GM21381 (cell line): ENCODE results near the gene FNBP1.

Experiments used
- ATAC-seq: cut with Tn5 transposase; IDR thresholded peaks from one replicate; pipeline ENCODE4 v1.9.1; 2021; ENCODE audit warnings: mild to moderate bottlenecking, moderate library complexity; ENCODE audit not compliant: unreplicated experiment

The FNBP1 gene

DNA sequence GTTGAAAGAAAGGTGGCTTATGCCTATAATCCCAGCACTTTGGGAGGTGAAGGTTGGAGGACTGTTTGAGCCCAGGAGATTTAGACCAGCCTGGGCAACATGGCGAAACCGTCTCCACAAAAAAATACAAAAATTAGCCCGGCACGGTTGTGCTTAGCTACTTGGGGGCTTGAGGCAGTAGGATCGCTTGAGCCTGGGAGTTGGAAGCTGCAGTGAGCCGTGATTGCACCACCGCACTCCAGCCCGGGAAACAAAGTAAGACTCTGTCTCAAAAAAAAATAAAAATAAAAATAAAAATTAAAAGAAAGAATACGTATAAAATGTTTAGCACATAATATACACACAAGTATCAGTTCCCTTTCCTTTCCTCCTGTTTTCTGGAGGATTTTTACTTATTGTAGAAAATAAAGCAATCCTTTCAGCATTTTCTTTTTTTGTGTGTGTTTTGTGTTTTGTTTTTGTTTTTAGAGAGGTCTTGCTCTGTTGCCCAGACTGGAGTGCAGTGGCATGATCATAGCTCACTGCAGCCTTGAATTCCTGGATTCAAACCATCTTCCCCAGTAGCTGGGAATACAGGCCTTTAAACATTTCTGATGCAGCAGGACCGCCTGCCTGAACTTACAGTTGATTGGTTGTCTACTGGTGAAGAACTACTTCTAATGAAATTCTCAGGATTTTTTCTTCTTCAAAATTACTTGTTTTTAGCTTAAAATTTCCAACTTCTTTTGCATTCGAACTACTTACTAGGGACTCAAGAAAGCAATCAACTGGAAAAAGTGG is 6.6 kb upstream of the FNBP1 start:
- no peak for ATAC-seq

DNA sequence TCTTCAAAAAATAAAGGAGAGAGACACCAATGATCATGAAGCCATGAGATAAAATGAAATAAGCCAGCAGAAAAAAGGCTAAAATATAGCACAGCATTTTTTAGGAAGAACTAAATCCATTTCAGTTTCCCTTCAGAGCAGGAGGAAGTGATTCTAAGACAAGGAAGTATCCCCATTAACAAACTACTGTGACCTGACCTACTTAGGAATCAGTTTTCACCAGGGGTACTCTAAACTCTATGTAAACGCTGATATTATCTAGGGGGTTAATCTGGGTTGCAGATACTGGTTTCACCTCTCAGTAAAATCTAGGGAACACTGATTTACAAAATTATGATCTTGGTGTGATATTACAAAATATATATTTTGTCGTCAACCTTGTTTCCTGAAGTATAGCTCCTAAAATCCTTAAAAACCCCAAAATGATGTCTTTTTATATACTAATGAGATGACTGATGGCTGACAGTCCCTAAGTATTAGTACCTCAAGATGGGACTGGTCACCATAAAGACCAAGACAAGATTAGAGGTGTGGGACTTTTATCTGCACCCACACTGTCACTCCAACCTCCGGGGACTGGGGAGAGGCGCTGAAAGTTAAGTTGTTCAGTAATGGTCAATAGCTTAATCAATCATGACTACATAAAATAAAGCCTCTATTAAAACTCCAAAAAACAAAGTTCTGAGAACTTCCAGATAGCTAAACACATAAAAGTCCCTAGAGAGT is 2.9 kb upstream of the FNBP1 start:
- ATAC-seq, result no peak

DNA sequence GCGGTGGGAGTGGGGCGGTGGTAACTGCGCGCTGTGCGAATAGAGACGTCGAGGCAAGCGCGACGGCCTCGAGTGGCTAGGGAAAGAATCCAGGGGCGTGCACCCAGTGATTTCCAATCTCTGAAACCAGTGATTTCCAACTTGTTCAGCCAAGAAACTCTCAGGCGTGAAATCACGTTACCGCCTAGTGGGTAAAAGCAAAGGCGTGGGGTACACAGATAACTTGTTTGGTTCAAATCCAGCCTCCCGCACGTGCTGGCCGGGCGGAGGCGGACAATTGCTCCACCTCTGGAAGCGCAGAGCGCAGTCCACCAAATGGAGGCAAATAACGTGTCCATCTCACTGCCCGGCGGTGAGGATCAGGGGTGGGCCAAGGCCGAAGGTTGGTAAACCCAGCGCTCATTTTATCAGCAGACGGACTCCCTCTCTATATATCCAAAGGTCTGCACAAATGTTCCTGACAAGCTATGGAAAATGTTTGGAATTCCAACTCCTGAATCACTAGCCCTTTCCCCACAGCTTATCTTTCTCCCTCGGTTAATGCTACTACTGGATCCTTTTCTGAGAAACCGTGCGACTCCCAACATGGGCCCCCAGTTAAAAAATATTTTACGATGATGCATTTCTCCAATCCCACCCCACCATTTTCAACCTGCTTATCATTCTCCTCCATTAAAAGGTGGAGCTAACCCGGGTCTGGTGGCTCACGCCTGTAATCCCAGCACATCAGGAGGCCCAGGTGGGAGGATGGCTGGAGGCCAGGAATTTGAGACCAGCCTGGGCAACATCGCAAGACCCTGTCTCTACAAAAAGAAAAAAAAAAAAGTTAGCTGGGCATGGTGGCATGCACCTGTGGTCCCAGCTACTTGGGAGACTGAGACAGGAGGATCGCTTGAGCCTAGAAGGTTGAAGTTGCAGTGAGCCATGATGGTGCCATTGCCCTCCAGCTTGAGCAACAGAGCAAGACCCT is 950 bp upstream of the FNBP1 start:
- no peak for ATAC-seq

DNA sequence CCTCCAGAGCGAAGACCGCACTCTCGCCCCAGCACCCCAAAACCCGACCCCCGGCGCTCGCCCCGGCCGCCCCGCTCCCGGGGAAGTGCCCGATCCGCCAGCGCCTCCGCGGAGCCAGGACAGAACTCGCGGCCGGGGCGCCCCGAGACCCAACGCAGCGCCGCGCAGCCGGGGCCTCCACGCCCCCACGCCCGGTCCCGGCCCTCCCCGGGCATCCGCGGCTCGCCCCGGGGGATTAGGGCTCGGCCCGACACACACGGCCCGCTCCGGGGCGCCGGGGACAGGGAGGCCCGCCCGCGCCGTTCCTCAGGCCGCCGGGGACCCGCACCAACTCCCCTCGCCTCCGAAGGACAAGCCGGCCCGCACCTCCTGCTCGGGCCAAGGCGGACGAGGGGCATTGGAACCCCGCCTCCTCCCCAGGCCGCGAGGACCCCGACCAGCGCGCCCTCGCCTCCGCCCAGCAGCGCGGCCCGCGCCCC is 544 bp downstream of the FNBP1 start:
- ATAC-seq, result peak; percentile 5

DNA sequence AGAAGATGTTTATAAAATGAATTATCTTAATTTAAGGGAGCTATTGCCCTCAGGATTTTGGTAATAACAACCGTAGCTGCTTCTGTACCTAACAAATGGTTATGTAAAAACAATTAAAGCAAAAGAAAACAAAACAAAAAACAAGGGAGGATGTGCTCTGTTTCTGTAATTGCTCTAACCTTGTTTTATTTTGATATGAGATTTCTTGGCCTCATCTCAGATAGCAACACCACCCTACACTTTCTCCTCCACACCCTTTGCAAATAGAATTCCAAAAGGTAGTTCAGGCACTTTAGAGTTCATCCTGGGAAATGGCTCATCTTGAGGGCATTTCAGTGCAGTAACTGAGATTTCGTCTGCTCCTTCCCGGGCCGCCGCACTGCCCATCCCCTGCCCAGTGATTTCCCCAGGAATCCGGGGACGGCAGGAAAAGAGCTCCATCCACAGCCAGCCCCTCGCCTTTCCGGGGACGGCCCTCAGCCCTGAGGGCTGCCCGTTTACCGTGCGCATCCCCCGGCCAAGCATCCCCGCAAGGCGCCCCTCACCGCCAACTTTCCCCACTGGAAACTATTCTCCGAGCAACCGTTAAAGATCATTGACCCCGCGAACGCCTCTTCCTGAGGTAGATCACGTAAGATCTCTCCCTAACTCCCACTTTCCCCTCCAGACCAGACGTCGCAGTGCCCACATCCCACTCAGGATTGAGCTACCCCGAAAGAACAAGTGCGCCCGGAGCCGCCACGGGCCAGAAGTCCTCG is 1.2 kb downstream of the FNBP1 start:
- ATAC-seq, result no peak

DNA sequence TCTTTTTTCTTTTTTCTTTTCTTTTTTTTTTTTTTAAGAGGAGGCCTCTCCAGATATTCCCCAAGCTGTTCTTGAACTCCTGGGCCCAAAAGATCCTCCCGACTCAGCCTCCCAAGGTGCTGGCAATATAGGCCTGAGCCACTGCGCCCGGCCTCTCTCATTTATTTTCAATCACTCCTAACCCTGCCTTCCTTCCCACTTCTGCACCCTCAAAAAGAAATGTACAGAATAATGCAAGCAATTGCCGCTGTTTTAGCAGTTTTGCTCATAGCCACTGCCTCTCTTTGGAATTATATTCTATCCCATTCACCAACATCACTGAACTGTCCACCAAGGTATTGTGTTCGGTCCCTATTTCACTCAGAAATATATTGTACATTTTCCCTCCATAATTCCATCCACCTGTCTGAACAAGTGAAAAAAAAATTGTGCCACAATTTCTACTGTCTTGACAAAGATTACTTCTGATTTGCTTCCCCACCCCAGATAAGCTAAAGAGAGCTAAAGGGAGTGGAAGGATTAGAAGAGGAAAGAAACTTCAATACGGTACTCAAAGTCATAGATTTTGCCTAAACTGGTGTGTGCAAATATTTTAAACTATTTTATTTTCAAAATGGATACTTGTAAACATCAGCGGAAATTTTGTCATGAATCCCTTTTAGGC is 1.9 kb downstream of the FNBP1 start:
- no peak for ATAC-seq

DNA sequence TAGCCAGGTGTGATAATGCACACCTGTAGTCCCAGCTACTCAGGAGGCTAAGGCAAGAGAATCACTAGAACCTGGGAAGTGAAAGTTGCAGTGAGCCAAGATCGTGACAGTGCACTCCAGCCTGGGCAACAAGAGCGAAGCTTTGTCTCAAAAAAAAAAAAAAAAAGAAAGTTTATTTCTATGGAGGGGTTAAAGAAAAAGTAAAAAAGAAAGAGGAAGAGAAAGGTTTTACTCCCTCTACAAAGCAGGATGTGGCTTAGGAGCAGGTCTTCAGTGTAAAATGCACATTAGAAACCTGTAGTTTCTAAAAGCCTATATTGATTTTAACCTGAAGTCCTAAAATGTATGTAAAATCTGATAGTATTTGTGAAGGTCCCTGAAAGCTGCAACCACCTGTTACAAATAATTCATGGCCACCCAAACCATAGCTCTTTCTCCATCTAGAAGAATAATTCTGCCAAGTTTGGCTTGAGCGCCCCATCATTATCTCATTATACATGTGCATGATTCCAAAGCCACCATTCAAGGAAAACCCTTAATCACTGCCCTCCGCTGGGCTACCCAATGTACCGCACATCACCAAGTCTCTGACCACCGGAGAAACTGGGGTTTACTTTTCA is 3.4 kb downstream of the FNBP1 start:
- peak; percentile 32 for ATAC-seq

DNA sequence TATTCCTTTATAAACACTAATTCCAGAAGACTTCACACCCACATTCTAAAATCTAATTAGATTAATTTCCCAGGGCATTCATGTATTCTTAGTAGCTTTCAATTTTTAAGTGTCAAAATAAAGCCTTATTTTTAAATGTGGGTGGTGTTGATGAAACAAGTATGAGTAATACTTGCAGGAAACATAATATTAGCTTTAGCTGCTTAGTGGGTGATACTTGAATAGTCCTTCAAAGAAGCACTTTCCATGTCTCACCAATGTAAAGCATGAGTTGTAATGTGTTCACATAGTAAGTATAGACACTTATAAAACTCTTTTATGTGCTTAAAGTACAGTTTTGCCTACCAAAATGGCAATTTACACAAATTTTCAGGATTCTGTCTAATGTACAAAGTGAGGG is 6.9 kb downstream of the FNBP1 start:
- no peak for ATAC-seq

DNA sequence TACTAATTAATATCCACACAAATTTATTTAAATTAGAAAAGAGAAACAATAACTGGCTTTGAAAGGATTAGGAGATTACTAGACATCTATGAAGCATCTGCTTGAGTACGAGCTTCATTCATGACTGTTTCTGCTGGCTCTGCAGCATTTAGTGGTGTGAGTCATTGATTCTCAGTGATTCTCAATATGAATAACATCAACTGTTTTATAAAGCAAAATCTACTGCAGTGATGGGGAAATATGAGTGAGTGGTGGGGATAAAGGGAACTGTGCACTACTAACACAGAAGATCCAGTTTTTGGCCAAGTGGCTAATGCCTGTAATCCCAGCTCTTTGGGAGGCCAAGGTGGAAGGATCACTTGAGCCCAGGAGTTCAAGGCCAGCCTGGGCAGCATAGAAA is 8.4 kb downstream of the FNBP1 start:
- no peak for ATAC-seq

DNA sequence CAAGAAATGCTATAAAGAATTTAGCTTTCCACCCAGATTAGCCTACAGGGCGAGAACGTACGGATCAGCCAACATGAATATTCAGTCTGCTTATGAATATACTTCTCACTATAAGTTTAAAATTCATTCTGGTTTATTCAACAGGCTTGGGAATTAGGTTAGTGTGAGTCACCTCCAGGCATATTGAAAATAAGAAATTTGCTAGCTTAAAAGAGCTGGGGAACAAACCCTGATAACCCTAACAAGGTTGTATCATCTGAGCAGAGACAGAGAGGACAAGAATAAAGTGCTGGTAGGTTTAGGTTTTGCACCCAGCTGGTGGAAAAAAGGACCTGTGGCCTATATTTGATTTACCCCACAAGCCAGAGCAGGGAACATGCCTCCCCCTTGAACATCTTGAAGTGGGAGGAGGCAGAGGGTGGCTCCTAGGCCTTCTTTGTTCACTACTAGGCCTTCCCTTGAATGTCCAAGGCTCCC is 12.3 kb downstream of the FNBP1 start:
- ATAC-seq, result no peak

DNA sequence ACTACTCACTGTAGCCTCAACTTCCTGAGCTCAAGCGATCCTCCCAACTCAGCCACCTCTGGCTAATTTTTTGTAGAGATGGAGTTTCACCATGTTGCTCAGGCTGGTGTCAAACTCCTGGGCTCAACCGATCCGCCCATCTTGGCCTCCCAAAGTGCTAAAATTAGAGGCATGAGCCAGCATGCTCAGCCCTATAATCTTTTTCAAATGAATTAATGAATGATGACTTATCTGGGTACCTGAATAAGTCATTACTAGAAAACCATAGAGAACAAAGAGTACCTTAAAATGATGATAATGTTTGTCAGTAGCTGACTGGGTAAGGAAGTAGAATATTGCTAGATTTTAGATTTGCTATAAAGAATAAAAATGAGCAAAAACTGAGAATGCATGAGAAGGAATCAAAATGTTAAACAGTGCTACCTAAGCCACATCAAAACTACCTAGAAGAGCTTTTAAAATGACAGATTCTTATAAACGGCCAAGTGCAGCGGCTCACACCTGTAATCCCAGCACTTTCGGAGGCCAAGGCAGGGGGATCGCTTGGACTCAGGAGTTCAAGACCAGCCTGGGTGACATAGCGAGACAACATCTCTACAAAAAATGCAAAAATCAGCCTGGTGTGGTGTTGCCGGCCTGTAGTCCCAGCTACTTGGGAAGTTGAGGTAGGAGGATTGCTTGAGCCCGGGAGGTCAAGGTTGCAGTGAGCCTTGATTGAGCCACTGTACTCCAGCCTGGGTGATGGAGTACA is 13.6 kb downstream of the FNBP1 start:
- no peak for ATAC-seq

DNA sequence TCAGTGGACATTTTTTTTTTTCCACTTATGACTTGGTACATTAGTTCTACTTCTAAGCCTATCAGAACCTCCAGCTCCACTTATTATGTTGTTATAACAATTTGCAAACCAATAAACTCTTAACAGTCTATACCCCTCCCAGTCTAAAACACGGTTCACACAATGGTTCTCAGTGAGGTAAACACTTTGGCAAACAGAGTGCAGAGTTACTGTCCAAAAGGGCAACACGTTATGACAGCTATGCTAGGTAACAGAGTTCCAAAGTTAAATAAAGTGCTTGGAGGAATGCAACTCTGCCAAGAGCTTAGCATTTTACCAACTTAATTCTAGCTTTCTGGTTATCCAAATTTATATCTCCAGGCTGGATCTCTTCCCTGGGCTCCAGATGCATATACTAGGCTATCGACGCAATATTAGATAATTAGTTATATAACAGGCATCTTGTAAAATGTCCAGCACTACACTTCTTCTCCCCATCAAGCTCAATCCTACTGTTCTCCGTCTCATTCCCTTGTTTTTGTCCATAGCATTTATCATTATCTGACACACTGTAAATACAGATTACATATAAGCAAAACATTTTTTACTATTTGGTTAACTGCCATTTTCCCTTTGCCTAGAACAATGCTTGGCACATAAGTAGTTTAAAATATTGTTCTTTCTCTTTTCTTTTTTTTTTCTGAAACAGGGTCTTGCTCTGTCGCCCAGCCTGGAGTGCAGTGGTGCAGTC is 14.3 kb downstream of the FNBP1 start:
- ATAC-seq, result no peak

DNA sequence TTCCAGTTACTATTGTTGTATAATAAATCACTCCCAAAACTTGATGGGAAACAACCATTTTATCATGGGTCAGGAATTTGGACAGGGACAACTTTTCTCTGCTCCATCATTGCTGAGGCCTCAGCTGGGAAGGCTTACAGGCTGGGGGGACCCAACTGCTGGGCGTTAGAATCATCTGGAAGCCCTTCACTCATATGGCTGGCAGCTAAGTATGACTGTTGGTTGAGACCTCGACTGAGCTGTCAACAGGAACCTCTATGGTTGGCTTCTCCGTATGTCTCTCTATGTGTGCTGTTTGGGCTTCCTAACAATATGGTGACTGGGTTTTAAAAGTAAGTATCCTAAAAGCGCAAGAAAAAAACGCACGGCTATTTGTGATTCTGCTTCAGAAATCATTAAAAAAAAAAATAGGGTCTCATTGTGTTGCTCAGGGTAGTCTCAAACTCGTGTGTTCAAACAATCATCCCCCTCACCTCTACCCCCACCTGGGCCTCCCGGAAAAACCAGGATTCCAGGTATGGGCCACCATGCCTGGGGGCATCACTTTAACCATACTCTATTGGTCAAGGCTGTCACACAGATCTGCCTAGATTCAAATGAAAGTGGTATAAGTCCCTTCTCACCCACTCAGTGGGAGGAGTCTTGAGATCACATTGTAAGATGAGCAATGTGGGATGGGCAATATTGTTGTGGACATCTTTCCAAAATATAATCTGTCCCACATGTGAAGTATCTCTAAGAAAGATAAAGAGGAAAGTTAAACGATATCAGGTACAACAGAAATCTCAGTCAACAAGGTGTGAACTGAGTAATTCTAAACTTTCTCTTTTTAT is 15.2 kb downstream of the FNBP1 start:
- ATAC-seq, result no peak

DNA sequence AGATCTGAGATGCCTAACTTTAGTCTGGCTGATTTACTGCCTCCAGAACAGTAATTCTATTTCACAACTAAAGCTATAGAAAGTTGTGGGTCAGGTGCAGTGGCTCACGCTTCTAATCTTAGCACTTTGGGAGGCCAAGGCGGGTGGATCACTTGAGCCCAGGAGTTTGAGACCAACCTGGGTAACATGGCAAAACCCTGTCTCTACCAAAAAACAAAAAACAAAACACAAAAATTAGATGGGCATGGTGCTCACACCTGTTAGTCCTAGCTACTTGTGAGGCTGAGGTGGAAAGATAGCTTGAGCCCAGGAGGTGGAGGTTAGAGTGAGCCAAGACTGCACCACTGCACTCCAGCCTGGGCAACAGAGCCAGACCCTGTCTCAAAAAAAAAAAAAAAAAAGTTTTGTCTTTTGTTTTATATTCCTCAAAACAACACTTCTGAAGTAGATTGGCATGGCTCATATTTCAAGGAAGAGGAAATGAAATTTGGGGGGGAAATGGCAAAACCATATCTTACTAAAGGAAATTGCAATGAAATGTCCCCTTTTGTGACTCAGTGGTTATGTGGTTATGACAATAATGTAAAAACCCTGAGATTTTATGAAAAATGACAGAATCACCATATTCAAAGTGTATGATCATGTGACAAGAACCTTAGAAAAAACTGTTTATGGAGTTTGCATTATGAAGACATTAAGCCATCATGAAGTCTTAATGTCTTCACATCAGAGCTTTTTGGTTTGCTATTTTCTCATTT is 16.2 kb downstream of the FNBP1 start:
- ATAC-seq, result no peak

DNA sequence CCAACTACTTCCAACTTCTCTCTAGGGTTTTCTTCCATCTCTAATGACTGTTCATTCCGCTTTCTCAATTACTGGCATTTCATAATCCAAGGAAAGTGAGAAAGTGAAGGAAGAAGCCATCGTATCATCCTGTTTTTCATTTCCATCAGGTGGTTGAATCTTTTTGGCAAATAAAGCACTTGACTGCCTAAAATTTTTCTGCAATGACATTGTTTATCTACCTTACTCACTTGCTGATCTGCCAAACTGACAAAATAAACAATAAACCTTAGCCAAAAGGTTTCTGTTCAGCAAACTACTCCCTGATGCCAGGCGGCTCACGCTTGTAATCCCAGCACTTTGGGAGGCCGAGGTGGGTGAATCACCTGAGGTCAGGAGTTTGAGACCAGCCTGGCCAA is 18.4 kb downstream of the FNBP1 start:
- ATAC-seq, result no peak

DNA sequence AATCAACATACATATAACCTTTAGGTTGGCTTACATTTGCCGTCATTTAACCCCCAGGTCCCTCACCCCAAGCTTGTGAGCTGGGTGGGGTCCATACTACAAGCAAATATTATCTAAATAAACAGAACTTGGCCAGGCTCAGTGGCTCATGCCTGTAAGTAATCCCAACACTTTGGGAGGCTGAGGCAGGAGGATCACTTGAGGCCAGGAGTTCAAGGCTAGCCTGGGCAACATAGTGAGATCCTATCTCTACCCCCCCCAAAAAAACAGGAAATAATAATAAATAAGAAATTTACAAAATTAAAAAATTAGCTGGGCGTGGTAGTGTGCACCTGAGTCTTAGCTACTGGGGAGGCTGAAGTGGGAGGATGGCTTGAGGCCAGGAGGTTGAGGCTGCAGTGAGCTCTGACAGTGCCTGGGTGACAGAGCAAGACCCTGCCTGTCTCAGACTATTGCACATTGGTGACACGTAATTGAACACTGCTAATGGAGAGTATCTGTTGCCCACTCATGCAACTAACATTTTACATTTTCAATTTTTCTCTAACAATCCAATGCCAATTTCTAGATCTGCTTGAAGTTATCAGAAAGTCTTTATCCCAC is 18.9 kb downstream of the FNBP1 start:
- no peak for ATAC-seq
